Daoy (cell line): Measurements from ENCODE around the gene RAB30. TPM values are rescaled to one million over a fixed set of nuclear protein-coding genes. Genes with fewer than 3 reads are reported as not detected.
A peak's percentile ranks its signal among the peaks of the same experiment; 100 is the strongest.
"Not testable (repeated sequence)": the region's sequence is repeated elsewhere in the genome, so short reads cannot be mapped to it uniquely, and the experiment has no call there.

ENCODE experiments used
- DNase-seq: peaks from one replicate; pipeline ENCODE4 v3.0.0-alpha.2; 2015; ENCODE audit warnings: low read depth
- total RNA-seq: library from RNA; depleted of rRNA; stranded (reverse); fragments of >200 nt; shearing (Covaris generic); gene quantifications from 2 replicates; pipeline ENCODE4 v1.2.3, GENCODE V29; 2014

Gene RAB30
- total RNA-seq, 1 experiment from 2014 or later: 11.9 TPM

DNA sequence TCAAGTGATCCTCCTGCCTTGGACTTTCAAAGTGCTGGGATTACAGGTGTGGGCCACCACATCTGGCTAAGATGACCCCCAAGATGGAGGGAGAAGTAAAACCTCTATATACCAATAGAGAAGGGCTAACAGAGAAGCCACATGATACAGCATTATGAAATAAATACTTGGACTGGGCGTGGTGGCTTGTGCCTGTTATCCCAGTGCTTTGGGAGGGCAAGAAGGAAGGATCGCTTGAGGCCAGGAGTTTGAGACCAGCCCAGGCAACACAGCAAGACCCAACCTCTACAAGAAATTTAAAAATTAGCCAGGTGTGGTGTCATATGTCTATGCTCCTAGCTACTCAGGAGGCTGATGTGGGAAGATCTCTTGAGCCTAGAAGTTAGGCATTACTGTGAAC is 61.7 kb downstream of the RAB30 start:
- DNase-seq: no peak

DNA sequence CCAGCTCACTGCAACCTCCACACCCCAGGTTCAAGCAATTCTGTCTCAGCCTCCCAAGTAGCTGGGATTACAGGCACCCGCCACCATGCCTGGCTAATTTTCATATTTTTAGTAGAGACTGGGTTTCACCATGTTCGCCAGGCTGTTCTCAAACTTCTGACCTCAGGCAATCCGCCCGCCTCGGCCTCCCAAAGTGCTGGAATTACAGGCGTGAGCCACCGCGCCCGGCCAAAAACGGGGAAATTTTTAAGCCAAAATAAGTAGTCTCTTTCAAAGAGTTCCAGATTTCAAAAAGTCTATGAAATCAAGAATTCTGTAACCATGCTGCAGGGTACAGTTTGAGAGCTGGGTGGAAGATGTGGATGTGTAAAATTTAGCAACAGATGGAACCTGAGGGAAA is 62.6 kb downstream of the RAB30 start:
- not testable (repeated sequence) for DNase-seq

DNA sequence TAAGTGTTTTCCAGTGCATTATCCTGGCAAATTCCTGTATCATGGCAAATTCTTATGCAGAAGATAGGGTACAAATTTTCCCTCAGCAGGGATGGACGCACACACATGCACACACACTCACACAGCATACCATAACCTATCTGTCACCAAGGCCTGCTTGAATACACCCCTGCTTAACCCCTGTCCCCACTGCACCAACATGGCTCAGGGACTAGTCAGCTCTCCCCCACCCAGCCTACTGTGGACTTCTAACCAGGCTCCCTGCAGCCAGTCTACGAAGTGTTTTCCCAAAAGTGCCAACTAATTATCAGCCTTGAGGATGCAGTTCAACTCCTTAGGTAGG is 63.1 kb downstream of the RAB30 start:
- DNase-seq: peak; percentile 59

DNA sequence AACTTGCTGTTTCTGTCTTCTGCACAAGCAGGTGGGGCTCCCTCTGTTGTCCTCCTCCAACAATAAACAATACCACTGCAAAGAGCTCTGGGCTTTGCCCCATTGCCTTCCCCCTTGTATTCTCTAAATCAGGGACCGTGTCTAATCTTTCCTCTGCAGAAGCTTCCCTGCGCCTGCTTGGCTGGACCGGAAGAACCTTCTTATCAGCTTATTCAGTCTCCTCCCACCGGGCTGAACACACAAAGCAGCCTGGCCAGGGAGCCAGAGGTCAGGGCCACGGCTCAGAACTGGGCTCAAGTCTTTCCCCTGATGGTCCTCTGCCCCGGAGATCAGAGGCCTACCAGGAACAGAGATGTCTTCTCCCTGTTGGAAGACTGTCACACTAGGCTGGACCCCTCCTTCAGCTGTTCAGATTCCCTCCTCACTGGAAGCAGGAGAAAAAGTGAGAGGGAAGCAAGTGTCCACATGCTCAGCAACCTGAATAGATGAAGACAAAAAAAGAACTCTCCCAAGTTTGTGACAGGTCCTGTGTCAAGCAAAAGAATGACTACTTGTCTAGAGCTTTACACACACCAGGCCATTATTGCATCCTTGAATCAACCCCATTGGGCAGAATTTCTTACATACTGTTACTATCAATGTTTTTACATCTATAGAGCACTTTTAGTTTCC is 63.7 kb downstream of the RAB30 start:
- peak; percentile 44 for DNase-seq

DNA sequence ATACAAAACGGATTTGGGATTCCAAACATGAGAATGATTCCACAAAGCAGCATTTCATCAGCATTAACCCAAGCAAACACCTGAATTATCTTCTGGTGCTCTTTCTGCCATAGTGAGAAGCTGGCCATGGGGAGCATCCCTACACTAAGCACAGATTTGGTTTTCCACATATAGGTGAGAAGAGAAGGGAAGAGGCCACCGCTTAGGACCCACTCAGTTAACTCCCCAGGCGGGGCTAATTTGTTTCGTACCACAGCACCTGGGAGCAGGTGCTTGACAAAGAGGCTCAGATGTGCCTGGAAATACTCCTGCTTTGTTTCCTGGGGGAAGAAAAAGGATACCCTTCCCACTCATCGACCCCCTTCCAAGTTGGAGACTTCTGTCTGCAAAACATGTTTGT is 64.2 kb downstream of the RAB30 start:
- no peak for DNase-seq

DNA sequence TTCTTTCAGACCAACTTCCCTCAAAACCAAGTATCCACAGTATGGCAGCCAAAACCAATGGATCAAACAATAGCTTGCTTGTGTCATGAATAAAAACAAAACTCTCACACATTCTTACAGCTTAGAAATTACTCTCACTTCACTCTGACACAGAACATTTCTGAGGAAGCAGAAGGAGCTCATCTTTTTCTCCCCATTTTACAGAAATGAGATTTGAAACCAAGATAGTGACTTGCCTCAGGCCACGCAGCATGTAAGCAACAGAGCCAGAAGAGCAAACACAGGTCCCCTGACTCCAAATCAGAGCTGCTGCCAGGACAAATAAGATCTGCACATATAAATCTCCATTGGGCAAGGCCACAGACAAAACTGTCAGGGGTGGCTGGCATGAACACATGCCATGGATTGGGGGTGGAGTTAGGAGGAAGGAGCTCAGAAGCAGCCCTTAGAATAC is 64.8 kb downstream of the RAB30 start:
- DNase-seq: peak; percentile 22

DNA sequence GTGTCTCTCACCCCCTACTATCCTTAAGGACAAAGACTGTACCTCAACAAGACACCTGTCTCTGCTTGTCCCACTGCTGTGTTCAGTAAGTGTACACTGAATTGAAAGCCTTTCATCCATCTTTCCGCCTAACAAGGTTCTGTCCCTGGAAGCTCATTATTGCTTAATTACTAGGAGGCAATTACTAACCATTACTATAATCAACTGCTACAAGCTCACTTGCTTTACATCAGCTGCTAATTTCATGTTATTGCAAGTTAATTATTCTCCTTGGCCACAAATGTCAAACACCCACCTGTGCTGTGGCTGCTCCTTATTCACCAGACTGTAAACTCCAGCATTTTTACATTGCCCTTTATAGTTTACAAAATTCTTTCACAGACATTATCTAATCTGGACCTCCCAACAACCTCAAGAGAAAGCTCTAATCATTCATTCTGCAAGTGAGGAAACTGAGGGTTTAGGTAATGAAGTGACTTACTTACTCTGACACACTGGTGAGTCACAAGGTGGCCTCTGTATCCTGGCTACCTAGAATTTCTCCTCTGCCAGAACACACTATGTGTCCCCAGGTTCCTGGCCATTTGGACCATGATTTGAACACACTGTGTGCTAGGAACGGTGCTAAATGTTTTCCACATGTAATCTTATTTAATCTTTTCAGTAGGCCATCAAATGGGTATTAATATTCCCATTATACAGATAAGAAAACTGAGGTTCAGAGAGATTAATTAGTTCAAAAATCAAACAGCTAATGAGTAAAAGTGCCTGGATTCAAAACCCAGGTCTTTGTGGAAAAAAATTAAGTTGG is 66.7 kb downstream of the RAB30 start:
- peak; percentile 19 for DNase-seq

DNA sequence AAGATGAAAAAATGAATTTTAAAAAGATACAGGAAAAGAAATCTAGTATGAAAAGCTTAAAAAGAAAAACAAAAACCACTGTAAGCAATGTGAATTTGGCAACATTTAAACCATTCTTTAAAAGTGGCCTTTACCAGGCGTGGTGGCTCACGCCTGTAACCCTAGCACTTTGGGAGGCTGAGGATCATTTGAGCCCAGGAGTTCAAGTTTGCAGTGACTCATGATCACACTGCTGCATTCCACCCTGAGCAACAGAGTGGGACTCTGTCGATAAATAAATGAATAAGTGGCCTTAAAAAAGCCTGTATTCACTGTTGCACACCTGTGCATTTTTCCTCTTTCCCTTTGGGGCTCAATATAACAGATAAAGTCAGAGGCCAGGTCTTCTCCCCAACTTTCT is 69.2 kb downstream of the RAB30 start:
- no peak for DNase-seq

DNA sequence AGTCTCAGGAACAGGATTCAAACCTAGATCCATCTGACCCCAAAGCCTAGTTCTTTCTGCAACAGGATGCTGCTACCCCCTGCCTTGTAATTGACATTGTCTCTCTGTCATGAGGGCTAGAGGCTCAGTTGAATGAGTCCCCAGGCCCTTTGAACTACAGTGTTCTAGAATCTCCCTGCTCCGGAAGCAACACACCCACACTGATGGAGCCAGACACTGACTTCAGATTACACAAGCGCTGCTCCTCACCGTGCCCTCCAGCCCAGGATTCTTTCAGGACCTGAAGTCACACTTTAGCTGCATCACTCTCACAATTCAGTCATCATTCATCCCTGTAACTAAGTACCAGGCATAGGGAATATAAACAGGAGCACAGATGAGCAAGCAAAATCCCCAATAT is 69.6 kb downstream of the RAB30 start:
- DNase-seq: no peak

DNA sequence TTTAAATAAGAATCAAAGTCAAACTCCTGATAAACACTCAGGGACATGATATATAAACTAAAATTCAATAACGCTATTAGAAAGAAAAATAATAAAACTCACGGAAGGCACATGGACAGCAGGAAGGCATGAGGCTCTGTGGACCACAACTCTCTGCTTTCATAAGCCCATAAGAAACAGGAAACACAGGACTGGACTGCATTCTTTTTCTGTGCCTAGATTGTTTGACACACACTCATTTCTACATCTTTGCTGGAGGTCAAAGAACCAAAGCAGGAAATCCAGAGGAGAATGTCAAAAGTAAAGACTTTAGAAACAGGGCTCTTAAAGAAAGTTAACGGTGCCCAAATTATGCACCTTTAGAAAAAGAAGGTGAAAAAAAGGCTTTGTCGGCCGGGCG is 71.3 kb downstream of the RAB30 start:
- no peak for DNase-seq

DNA sequence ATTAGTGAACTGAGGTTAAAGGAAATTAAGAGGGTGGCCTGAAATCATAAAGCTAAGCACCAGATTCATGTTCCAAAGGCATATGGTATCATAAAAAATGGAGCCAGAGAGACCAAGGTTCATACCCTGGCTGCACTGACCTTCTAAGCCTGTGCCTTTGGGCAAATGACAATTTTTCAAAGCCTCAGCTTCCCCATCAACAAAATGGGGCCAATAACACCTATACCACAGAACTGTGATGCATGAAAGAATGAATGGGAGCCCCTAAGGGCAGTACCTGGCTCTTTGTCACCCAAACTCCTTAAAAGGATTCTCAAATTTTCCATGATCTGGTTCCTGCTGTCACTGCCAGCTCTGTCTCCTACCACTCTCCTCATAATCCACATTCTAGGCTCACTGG is 72.5 kb downstream of the RAB30 start:
- no peak for DNase-seq

DNA sequence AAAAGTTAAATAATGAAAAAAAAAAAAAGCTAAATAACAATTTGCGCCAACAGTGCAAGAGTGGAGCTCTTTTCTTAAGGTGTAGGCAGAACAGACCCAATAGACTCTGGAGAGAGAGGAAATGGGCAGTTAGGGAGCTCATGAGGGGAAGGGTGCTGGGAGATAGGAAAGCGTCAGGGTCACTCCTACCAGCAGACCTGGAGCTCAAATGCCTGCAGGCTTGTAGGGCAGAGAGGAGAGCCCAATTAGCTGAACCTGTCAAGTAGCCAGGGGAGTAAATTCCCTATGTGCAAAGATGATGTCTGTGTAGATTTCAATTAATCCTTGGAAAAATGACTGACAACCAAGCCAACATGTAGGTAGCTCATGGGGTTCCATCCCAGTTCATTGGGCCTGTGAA is 73.0 kb downstream of the RAB30 start:
- no peak for DNase-seq

DNA sequence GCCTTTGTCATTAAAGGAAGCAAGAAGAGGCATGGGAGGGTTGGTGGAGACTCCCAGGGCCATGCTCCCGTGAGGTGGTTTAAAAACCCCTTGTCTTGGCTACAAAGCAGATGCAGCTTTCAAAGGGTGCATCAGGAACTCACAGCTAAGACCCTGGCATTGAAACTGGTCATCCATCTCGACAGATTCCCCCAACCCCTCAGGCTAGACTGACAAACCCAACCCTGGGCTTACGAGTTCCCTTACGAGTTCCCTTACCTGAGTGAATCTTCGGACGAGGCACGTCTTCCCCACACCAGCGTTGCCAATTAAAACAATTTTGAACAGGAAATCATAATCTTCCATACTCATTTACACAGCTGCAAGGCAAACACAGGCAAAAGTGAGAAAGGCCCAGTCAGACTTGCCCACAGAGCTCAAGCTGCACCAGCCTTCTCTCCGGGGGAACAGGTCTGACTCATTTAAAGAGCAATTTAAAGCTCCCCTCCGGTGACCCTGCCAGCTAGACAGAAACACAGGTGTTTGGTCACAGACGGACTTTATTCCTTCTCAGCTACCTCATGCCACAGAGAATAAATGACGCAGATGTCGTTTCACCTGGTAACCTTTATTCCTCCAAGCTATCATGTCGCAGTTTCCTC is 74.6 kb downstream of the RAB30 start:
- peak; percentile 80 for DNase-seq

DNA sequence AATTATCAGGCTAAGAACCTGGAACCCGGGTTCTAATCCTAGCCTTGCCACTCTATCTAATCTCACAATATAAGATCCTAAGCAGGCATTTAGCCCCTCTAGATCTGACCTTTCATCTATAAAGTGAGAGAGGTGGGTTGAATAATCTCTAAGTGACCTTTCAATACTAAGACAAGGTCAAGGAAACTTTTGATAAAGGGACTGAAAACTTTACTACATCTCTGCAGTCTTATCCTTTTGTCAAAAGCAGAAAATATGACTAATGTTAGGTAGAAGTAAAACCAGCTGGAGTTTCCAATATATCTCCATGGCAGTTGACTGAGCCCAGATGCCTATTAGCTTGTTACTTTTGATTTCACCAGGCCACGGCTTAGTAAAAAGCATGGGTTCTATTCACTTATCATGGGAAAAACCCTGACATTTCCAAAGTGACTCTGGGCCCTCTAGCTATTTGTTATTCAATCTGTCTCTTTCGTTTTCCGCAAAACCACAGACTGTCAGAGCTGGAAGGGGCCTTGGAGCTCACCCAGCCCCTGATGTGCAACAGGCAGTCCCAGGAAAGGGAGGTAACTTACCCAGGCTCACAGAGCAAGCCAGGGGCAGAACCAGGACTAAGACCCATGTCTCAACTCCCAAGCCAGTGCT is 75.8 kb downstream of the RAB30 start:
- peak; percentile 85 for DNase-seq

DNA sequence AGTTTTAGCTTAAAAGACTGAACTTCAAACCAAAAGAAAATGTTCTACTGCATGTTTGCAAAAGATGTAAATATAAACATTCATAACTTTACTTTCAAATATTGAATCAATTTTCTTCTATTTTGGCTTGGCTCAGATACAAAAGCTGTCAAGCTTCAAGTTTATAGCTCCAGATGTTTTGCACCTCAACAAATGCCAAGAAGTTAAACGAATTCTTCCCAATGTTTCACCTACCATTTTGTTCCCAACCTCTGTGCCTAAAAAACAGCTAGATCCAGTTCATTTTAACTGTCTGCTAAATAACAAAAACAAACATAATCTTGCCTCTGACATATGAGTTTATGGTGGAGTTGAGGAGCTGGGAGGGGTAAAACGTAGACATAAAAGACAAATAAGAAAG is 76.5 kb downstream of the RAB30 start:
- DNase-seq: no peak

DNA sequence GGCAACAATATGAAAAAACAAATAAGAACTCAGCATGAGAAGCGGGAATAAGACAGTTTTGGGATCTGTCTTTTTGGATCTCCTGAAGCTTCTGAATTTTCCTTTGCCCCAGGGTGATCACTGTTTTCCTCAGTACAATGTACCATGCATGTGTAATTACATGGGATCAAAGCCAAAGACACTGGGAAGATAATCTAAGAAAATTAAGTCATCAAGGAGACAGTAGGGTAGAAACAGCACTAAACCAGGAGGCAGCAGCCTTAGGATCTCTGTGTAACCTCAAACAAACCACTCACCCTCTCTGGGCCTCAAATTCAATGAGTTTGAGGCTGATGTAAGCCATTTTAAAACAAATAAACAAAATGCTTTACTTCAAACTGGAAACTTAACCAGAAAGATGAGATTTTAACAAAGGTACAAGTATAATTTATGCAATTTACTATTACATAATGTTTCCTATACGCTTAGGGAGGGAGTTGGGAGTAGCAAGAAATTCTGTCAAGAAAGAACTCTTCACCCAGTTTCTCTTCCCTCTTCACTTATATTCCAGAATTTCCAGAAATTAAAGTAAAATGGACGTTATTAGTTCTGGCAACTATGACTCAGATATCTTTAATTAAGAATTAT is 77.0 kb downstream of the RAB30 start:
- peak; percentile 13 for DNase-seq

DNA sequence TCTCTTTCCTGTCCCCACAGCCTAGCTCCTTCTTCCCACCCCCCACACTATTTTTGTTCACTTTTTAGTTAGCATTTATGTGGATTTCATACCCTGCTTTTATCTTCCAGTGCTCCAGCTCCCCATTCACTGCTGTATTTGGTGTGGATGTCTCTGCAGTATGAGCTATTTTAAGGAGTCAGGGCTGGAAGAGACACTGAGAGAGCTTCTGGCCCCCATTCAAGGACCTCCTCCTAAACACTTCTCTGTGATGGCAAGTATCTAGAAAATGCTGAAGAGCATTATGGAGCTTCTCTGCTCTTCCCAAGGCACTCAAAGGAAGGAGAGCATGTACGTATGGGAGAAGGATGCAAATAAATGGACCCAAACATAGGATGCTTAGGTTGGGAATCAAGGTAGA is 79.5 kb downstream of the RAB30 start:
- no peak for DNase-seq

DNA sequence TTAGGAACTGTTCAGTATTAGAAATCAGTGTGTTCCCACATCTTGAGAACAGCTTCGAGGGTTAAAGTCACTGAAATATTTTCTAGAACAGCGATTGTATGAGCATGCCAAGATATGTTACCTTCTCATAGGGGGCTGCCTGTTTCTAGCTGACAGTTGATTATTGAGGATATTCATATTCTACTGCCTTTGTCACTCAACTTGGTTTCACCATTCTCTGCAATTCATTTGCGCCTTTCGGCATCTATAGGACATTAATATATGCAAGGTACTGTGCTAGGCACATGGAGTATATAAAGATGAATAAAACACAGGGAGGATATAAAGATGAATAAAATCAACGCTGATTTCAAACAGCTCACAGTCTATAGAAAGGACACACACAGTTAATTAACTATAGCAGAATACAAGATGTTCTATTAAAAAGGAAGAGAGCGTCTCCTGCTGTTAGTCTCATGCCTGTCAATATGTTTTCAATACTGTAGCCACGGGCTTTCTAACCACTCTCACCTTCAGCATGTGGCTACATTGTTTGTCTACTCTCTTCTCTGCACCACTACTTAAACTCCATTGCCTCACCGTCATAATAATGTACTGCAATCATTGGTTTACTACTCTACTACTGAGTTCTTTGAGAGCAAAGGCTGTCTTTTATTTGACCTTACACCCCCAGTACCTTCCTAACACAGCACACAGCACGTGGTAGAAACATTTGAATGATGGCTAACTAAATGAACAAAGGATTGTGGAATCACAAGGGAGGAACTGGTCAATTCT is 81.9 kb downstream of the RAB30 start:
- no peak for DNase-seq

DNA sequence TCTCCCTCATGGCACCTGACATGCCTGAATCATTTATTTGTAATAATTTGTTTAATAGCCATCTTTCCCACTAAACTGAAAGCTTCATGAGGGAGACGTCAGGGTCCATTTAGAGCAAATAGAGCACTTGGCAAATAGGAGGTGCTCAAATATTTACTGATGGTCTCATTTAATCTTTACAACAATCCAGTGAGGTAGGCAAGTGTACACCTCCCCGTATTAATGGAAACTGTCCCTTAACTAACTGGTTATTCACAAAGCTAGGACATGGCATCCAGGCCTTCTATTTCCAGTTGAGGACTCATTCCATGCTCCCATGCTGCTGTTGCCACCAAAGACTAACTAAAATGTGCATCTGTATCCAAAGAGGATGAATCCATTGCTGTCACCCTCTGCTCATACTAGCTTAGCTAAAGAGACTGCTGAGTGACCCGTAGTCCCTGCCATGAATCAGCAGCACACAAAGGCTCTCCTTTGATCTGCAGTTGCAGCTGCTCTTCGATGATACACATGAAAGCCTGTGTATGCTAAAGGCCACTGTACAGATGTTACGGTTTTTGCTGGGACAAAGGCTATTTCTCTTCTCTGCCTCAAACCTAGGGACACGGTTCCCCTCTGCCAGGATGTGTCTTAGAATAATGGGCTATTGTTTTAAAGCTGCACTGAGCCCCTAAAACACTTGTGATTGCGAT is 82.6 kb downstream of the RAB30 start:
- DNase-seq: no peak

DNA sequence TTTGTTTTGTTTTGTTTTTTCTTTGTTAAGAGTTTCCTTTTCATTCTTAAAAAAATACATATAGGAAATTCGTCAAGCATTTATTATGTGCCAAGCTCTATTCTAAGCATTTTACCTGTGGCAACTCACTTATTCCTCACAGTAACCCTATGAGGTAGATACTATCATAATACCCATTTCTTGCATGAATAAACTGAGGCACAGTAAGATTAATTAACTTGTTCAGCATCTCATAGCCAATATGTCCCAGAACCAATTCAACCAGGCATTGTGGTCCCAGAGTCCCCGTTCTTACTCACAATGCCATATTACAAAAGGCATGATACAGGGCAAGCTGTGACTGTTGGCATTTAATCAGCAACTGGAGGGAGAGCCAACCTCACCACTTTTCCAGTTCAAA is 83.7 kb downstream of the RAB30 start:
- no peak for DNase-seq

DNA sequence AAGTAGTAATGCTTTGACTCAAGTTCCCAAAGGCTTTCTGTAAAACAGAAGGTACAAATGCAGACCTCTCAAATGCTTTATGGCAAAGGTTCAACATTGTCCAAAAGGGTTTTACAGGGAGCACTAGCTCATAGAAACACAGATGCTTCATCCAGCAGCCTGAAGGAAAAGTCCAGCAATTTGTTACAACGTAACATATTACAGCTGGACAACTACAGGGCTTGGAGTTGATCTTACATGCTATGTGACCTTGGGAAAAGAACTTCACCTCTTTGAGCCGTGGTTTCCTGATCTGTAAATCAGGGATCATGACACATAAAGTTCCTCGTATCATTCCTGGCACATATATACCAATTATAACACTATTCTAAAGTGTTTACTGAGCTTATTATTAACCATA is 85.3 kb downstream of the RAB30 start:
- no peak for DNase-seq
